H1 (cell line): ENCODE measurements around the gene FGF14. TPM values are rescaled to one million over a fixed set of nuclear protein-coding genes. Genes with fewer than 3 reads are reported as not detected.

Source experiments
- CTCF ChIA-PET: fragments of 300-600 bp; sonication (Branson Sonifier 250); formaldehyde crosslinking; loops from one replicate; lab custom pipeline; 2021; ENCODE audit not compliant: partially characterized antibody; lab: Charles Lee
- POLR2A ChIA-PET: fragments of 300-600 bp; sonication (Branson Sonifier 250); formaldehyde crosslinking; loops from one replicate; lab custom pipeline; 2021; ENCODE audit warnings: inconsistent platforms; ENCODE audit not compliant: partially characterized antibody; lab: Charles Lee
- DNase-seq, 2 experiments: peaks; one replicate each; pipeline versions ENCODE4 v3.0.0 to v3.0.0-alpha.2; 2010 to 2022; ENCODE audit warnings: low spot score in 2 of 2, low read depth in 1 of 2, mixed read lengths in 1 of 2
- FAIRE-seq: peaks from 2 replicates; lab custom pipeline; 2011; peaks lifted over from hg19 to GRCh38; lab: Jason Lieb, UNC
- H2AFZ ChIP-seq: 2 replicates; pipeline ENCODE4 v1.8.1; 2012; ENCODE audit warnings: low read length, inconsistent platforms
- H2AK5ac ChIP-seq: 2 replicates; pipeline ENCODE4 v1.6.1; 2013; ENCODE audit warnings: low read depth, low read length
- H2BK120ac ChIP-seq: replicated peaks from 2 replicates; pipeline ENCODE3; 2013; ENCODE audit warnings: low read depth, low read length, inconsistent platforms
- H2BK12ac ChIP-seq: 2 replicates; pipeline ENCODE4 v1.6.1; 2013; ENCODE audit warnings: low read depth, low read length
- H2BK15ac ChIP-seq: 2 replicates; pipeline ENCODE4 v1.6.1; 2013; ENCODE audit warnings: low read length
- H2BK20ac ChIP-seq: 2 replicates; pipeline ENCODE4 v1.6.1; 2013; ENCODE audit warnings: low read length
- H2BK5ac ChIP-seq: 2 replicates; pipeline ENCODE4 v1.6.1; 2013; ENCODE audit warnings: low read depth, low read length
- H3K14ac ChIP-seq: 2 replicates; pipeline ENCODE4 v1.6.1; 2013; ENCODE audit warnings: inconsistent platforms; ENCODE audit not compliant: insufficient read length
- H3K18ac ChIP-seq: 2 replicates; pipeline ENCODE4 v1.6.1; 2013; ENCODE audit warnings: low read length; ENCODE audit errors: extremely low read depth
- H3K23ac ChIP-seq: 2 replicates; pipeline ENCODE4 v1.6.1; 2013; ENCODE audit warnings: inconsistent platforms; ENCODE audit not compliant: insufficient read length
- H3K23me2 ChIP-seq: 2 replicates; pipeline ENCODE4 v1.6.1; 2013; ENCODE audit warnings: low read depth, low read length
- H3K27ac ChIP-seq: 2 replicates; pipeline ENCODE4 v1.6.1; 2011; ENCODE audit warnings: low read depth, low read length, inconsistent platforms
- H3K27me3 ChIP-seq, 4 experiments: replicated peaks in 1 of 4; 1 replicate in 1 of 4; 2 replicates in 3 of 4; pipeline versions ENCODE4 v1.6.1 to v1.8.1; 2011 to 2013; ENCODE audit warnings: low read length in 3 of 4, mild to moderate bottlenecking in 3 of 4, inconsistent platforms in 2 of 4, mixed read lengths in 2 of 4, moderate library complexity in 1 of 4; ENCODE audit not compliant: control insufficient read depth in 3 of 4, insufficient read depth in 3 of 4; ENCODE audit errors: extremely low read depth in 1 of 4
- H3K36me3 ChIP-seq, 4 experiments: 2 replicates each; pipeline versions ENCODE4 v1.6.1 to v1.8.1; 2011 to 2013; ENCODE audit warnings: mild to moderate bottlenecking in 4 of 4, low read length in 3 of 4, moderate library complexity in 2 of 4, control low read depth in 1 of 4, inconsistent platforms in 1 of 4; ENCODE audit not compliant: insufficient read depth in 4 of 4, control insufficient read depth in 2 of 4
- H3K4ac ChIP-seq: replicated peaks from 2 replicates; pipeline ENCODE3; 2013; ENCODE audit warnings: low read length, low read depth, mixed read lengths, inconsistent platforms; ENCODE audit not compliant: insufficient read length
- H3K4me1 ChIP-seq, 4 experiments: replicated peaks in 1 of 4; 1 replicate in 1 of 4; 2 replicates in 3 of 4; pipeline versions ENCODE4 v1.6.1 to v1.8.1; 2011 to 2013; ENCODE audit warnings: low read length in 3 of 4, inconsistent platforms in 2 of 4, mixed read lengths in 1 of 4; ENCODE audit not compliant: insufficient read depth in 4 of 4, control insufficient read depth in 3 of 4
- H3K4me2 ChIP-seq, 2 experiments: 2 replicates each; pipeline versions ENCODE4 v1.6.1 to v1.8.1; 2011 to 2013; ENCODE audit warnings: low read depth in 2 of 2, low read length in 2 of 2, control low read depth in 1 of 2, inconsistent platforms in 1 of 2, mild to moderate bottlenecking in 1 of 2; ENCODE audit not compliant: insufficient read depth in 1 of 2
- H3K4me3 ChIP-seq, 4 experiments: fragments of 200-600, 300-600 bp in 1 of 4; sonication (generic), shearing (Covaris generic), sonication (Bioruptor Twin) in 1 of 4; 2 replicates each; pipeline versions ENCODE4 v1.5.1 to v1.8.1; 2011 to 2016; ENCODE audit warnings: low read length in 4 of 4, low read depth in 3 of 4, control low read depth in 2 of 4, inconsistent platforms in 2 of 4, mild to moderate bottlenecking in 2 of 4, mixed read lengths in 1 of 4, moderate library complexity in 1 of 4; ENCODE audit not compliant: insufficient read depth in 2 of 4; ENCODE audit errors: extremely low read depth in 1 of 4
- H3K56ac ChIP-seq: replicated peaks from 2 replicates; pipeline ENCODE3; 2013; ENCODE audit warnings: low read depth, mild to moderate bottlenecking, mixed read lengths, low read length, inconsistent platforms; ENCODE audit not compliant: insufficient read length
- H3K79me1 ChIP-seq: 2 replicates; pipeline ENCODE4 v1.6.1; 2013; ENCODE audit warnings: low read depth, low read length, control low read depth
- H3K79me2 ChIP-seq, 2 experiments: 2 replicates each; pipeline versions ENCODE4 v1.6.1 to v1.8.1; 2012 to 2013; ENCODE audit warnings: low read length in 2 of 2, mild to moderate bottlenecking in 2 of 2, inconsistent platforms in 1 of 2; ENCODE audit not compliant: insufficient read depth in 2 of 2, control insufficient read depth in 1 of 2
- H3K9ac ChIP-seq, 4 experiments: replicated peaks in 1 of 4; 1 replicate in 1 of 4; 2 replicates in 3 of 4; pipeline versions ENCODE4 v1.6.1 to v1.8.1; 2011 to 2013; ENCODE audit warnings: low read depth in 3 of 4, low read length in 3 of 4, control low read depth in 2 of 4, mild to moderate bottlenecking in 2 of 4, moderate library complexity in 2 of 4, inconsistent platforms in 1 of 4; ENCODE audit errors: extremely low read depth in 1 of 4
- H3K9me3 ChIP-seq, 2 experiments: 2 replicates each; pipeline versions ENCODE4 v1.6.1 to v1.8.1; 2012 to 2013; ENCODE audit warnings: mild to moderate bottlenecking in 2 of 2, moderate library complexity in 2 of 2, control low read depth in 1 of 2, inconsistent platforms in 1 of 2, low read depth in 1 of 2, low read length in 1 of 2, mixed read lengths in 1 of 2; ENCODE audit not compliant: insufficient read depth in 2 of 2
- H4K20me1 ChIP-seq, 2 experiments: replicated peaks in 1 of 2; 2 replicates each; pipeline versions ENCODE3 to v1.8.1; 2011 to 2013; ENCODE audit warnings: inconsistent platforms in 2 of 2, low read length in 2 of 2, mild to moderate bottlenecking in 1 of 2; ENCODE audit not compliant: insufficient read depth in 2 of 2, control insufficient read depth in 1 of 2
- H4K5ac ChIP-seq: 2 replicates; pipeline ENCODE4 v1.6.1; 2013; ENCODE audit warnings: low read length, low read depth, mixed read lengths, inconsistent platforms; ENCODE audit not compliant: insufficient read length
- H4K8ac ChIP-seq: 2 replicates; pipeline ENCODE4 v1.8.0; 2013; ENCODE audit warnings: mild to moderate bottlenecking, moderate library complexity, low read length, inconsistent platforms; ENCODE audit not compliant: insufficient read depth; ENCODE audit errors: extremely low read depth
- H4K91ac ChIP-seq: replicated peaks from 2 replicates; pipeline ENCODE3; 2013; ENCODE audit warnings: low read length, mixed read lengths, inconsistent platforms; ENCODE audit not compliant: insufficient read length
- KDM5A ChIP-seq: fragments of 200-600 bp; IDR thresholded peaks from 2 replicates; pipeline ENCODE4 v1.7.1; 2012; ENCODE audit warnings: mild to moderate bottlenecking, low read length, inconsistent platforms, mixed read lengths
- NRF1 ChIP-seq: IDR thresholded peaks from 2 replicates; pipeline ENCODE4 v1.6.1; 2011; ENCODE audit warnings: mild to moderate bottlenecking, low read depth, low read length, improper control_type of control experiment
- POLR2AphosphoS5 ChIP-seq: IDR thresholded peaks from 2 replicates; pipeline ENCODE4 v1.6.1; 2011; ENCODE audit warnings: low read depth, low read length
- RXRA ChIP-seq: IDR thresholded peaks from 2 replicates; pipeline ENCODE4 v1.6.1; 2011; ENCODE audit warnings: low read depth, mild to moderate bottlenecking, low read length, moderate library complexity; ENCODE audit not compliant: insufficient read depth
- TEAD4 ChIP-seq: IDR thresholded peaks from 2 replicates; pipeline ENCODE4 v1.6.1; 2012; ENCODE audit warnings: low read depth, low read length, inconsistent platforms, mixed read lengths
- WGBS, 2 experiments: shearing (Covaris generic) in 1 of 2; methylation state at CpG; one replicate each; pipeline versions ENCODE4 v1.1.6 to v1.1.7; 2013 to 2015; ENCODE audit warnings: low lambda C conversion rate in 2 of 2, mixed read lengths in 2 of 2, inconsistent platforms in 1 of 2, low coverage in 1 of 2, missing lambda C conversion rate in 1 of 2; ENCODE audit not compliant: insufficient replicate concordance in 2 of 2, insufficient coverage in 1 of 2, insufficient read length in 1 of 2; ENCODE audit errors: extremely low coverage in 1 of 2, missing lambda C conversion rate in 1 of 2; 5-methylcytosine and 5-hydroxymethylcytosine counted together
- polyA plus RNA-seq, 7 experiments: library from polyadenylated mRNA; depleted of rRNA in 3 of 7; stranded (reverse) in 5 of 7; unstranded in 2 of 7; fragments of >200 nt in 5 of 7; fragments of 200-250 nt in 2 of 7; gene quantifications; 1 replicate in 5 of 7; 2 replicates in 1 of 7; 4 replicates in 1 of 7; pipeline versions ENCODE4 v1.2.1 to v1.2.3, GENCODE V29; 2011 to 2013; ENCODE audit warnings: missing spikeins in 2 of 7, mixed read lengths in 2 of 7
- total RNA-seq: library from RNA; stranded (reverse); fragmentation: NEBNext Ultra II Directional; extraction: Animal tissue kit (Norgen Biotek cat#: 25700); gene quantifications from 2 replicates; pipeline ENCODE4 v1.2.1, GENCODE V29; 2021

Gene FGF14
- total and polyA plus RNA-seq, 2 of the 8 experiments (the other 6 are each of a cell fraction or from before 2014, with no cell fraction given): 0.05 to 0.58 TPM

- H3K23ac ChIP-seq: no peak overlapping the region
- no peak overlapping the region for H3K56ac ChIP-seq
- no peaks in the 10 kb centered on the region for H3K9me3 ChIP-seq
- no peak overlapping the region for H3K4me3 ChIP-seq
- 77% methylated on average over 1 of the region's 1 CpG; no CpG with 5 or more reads in 1 of the 2 experiments for WGBS, 2 experiments
- H3K79me2 ChIP-seq: no peaks in the 10 kb centered on the region
- H2AK5ac ChIP-seq: no peak overlapping the region
- no peak overlapping the region for H2BK15ac ChIP-seq
- H3K36me3 ChIP-seq: no peaks in the 10 kb centered on the region
- no peak overlapping the region for H3K4me2 ChIP-seq
- no peak overlapping the region for H4K8ac ChIP-seq
- H3K79me1 ChIP-seq: no peaks in the 10 kb centered on the region
- no peak overlapping the region for H3K4ac ChIP-seq
- H4K20me1 ChIP-seq: no peaks in the 10 kb centered on the region
- ChIA-PET POLR2A (no interaction called here), CTCF (interaction anchor here (2.1 kb wide), 1 partner anchor 10 kb away, joined by 4 read pairs; no protein-coding TSS in a partner anchor)
- no peaks in the 10 kb centered on the region for H3K4me1 ChIP-seq
- H3K27me3 ChIP-seq: no peaks in the 10 kb centered on the region
- H3K14ac ChIP-seq: no peak overlapping the region
- no peak overlapping the region for H3K27ac ChIP-seq
- no peak overlapping the region for H3K9ac ChIP-seq
- TF ChIP-seq POLR2AphosphoS5 (no peak), NRF1 (no peak), RXRA (no peak), KDM5A (no peak), TEAD4 (no peak)
- no peak overlapping the region for H3K18ac ChIP-seq
- no peak overlapping the region for H2AFZ ChIP-seq
- no peak overlapping the region for H2BK5ac ChIP-seq
- no peaks in the 10 kb centered on the region for H3K23me2 ChIP-seq
- H2BK120ac ChIP-seq: no peak overlapping the region
- no peak overlapping the region for H2BK20ac ChIP-seq
- FAIRE-seq (no peak), DNase-seq (no peak)
- no peak overlapping the region for H4K5ac ChIP-seq
- H2BK12ac ChIP-seq: no peak overlapping the region
- no peak overlapping the region for H4K91ac ChIP-seq
These were observed 134.7 kb downstream of the FGF14 start for GRCh38 chr13:102267191-102267590.
